Effector CD8-positive, alpha-beta T cell (primary cell): ENCODE results near the gene PTPRN2.
"Not testable (repeated sequence)": the region's sequence is repeated elsewhere in the genome, so short reads cannot be mapped to it uniquely, and the experiment has no call there.

Experiments
- DNase-seq: peaks from one replicate; lab custom pipeline; 2025; lab: John Stamatoyannopoulos, UW

The PTPRN2 gene

DNA sequence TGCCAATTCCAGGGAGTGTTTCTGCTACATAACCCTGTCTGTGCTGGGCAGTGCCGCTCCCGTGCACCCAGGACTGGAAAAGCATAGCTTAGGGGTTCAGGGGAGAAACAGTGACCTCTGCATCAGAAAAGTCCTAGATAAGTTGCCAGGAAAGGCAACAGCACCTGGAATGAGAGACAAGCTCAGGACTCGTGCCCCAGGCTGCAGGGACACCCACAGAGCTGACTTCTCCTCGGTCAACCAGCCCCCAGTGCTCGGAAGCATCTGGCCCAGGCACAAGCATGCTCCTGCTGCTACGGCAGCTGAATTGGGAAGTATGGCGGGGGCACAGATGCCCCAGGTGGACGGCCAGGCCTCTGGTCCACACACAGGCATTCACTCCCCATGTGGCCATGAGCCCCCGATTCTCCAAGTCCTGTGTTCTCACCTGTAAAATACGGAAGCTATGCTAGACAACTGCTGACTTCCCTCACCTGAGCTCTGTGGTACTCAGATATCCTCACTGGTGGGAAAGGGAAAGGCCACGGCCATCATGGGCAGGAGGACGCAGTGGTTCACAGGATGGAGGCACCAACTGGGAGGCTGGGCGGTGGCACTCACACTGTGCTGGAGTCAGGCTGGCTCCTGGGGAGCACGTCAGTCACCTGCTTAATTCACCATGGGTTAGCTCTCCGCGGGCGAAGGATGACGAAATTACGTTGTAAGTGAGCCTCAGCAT lies 220.5 kb downstream of the PTPRN2 start:
- DNase-seq: no peak

DNA sequence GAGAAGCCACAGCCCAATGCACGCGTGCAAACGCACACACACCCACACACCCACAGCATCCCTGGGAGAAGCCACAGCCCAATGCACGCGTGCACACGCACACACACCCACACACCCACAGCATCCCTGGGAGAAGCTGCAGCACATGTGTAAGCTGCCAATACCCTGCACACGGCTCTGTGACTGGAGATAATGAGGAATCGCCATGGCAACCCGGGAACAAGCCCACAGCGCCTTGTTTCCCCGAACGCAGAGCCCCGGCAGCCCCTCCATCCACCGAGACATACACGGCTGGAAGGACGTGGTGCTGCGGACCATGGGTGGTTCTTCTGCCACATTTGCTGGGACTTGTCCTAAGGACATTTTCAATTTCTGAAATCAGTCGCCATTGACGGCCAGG lies 221.3 kb downstream of the PTPRN2 start:
- DNase-seq: no peak

DNA sequence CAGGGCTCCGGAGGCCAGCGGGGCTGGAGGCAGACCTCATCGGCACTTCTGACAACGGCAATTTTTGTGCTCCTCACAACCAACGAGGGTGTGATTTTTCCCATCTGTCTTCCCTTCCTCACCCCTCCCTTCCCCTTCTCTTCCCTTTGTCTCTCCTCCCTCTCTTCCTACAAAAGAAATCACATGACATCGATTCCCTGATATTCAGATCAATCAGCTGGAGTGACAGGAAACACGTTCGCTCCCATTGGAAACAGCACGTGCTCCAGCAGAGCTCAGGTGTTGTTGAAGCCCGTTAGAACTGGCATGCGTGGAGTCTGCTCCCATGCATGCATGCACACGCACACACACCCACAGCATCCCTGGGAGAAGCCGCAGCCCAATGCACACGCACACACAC lies 222.4 kb downstream of the PTPRN2 start:
- DNase-seq: no peak

DNA sequence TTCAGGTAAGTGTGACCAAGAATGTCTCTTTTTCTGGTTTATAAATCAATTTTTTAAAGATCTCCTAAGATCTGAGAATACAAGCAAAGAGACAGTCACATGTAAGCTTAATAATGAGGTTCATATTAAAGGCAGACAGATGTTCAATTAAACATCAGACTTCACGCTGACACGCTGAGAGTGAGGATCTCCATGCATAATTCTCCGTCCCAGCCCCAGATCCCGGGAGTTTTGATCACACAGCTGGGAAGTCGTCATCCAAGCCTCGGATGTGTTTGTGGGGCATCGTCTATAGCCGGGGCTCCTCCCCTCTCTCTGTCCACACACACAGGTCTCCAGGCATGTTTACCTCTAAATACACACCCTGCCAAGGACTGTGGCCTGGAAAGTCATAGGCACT lies 223.2 kb downstream of the PTPRN2 start:
- DNase-seq: no peak

DNA sequence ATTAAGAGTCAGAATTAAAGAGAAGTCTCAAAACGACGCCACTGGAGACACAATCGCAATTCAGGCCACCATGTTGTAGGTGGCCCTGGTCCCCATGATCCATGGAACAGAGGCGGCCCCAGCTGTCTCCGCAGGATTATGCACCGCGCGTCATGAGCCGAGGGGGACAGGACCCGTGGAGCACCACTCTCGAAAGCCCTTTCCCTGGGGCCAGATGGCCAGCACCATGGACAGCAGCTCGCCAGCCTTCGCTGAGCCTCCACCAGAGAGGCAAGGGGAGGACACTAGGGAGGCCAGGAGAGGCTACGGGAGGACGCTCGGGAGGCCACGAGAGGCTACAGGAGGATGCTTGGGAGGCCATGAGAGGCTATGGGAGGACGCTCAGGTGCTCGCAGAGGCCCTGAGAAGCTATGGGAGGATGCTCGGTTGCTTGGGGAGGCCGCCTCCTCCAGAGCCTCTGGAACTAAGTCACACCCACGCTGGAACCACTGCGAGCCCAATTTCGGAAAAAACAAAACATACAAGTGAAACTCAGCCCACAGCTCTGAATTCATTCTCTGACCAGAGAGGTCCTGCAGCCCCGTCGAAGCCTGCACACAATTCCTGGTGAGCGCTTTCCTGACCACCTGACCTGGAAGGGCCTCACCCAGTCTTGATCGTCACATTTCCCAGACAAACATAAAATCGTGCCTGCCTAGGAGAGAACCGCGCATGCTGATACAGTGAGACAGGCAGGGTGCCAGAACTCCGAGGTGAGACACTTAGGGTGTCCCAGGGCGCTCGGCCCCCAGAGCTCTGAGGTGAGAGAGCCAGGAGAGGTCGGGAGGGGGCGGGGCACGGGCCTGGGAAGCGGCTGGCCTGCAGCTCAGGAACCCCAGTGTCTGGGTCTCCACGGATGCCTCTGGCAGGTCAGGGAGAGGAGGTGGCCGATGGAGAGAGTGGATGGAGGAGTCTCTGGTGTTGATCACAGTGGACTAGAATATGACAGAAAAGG lies 224.4 kb downstream of the PTPRN2 start:
- DNase-seq: no peak

DNA sequence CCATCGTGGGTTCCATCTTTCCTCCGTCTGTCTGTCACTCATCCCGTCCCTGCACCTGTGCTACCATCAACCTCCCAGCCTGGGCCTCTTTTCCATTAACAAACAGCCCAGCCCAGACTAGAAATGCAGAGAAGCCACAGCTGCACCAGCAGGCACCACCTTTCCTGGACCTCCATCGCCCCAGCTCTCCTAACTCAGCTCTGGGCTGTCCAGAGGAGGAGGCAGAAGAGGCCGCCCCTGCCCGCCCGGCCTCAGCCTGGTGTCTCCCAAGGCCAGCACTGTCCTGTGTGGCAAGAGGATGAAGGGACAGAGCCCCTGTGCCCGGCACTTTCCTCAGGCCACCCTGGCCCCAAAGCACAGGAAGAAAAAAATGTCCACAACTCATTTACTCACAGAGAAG lies 225.6 kb downstream of the PTPRN2 start:
- no peak for DNase-seq

DNA sequence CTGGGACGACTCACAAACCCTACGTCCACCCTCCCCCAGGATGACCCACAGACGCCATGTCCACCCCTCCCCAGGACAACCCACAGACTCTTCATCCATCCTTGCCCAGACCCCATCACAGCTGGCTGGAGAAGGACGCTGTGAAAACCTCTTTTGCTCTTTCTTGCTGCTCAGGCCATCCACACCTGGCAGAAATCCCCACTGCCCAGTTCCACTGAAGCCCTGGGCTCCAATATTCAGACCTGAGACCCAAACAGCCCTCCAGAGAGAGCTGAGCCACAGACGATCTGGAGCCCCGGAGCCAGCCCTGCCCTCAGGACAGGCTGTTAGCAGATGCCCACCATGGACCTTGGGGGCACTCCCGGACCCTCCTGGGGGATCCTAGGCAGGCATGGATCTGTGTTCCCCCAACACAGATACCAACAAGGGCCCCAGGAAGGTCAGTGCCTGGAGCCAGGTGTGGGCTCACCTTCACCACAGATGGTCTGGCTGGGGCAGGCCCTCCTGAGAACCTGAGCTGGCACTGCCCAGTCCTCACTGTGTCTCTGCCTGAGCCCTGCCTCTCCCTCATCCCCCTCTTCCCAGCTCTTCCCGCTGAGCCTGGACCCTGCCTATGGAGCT lies 226.2 kb downstream of the PTPRN2 start:
- no peak for DNase-seq

DNA sequence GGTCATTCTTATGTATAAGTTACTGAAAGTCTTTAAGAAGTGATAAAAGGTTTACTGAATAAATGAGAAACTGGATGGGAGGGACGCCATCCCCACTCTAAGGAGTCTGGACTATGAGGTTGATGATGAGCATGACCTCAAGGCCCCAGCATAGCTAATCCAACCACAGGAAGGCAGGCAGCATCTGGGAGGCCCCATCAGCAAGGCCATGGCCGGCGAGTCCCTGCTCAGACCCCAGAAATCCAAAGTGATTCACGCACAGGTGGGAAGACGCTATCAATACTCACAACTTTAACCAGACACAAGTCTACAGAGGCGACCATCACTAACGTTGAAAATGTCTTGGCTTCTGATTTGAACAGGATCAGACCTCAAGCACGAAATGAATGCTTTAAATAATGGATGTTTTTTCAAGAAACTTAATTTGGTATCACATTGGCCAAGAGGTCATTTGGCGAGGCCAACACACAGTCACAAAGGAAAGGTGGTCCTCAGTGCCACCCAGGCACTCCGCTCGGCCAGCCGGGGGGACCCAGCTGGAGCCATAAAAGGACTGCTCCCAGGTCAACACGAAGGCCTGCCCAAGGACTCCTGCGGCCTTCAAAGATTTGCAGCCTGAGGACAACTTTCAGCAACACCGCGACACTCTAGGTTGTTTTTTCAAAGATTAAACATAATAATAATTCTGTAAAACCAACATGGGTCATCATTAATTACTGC lies 228.5 kb downstream of the PTPRN2 start:
- DNase-seq: no peak

DNA sequence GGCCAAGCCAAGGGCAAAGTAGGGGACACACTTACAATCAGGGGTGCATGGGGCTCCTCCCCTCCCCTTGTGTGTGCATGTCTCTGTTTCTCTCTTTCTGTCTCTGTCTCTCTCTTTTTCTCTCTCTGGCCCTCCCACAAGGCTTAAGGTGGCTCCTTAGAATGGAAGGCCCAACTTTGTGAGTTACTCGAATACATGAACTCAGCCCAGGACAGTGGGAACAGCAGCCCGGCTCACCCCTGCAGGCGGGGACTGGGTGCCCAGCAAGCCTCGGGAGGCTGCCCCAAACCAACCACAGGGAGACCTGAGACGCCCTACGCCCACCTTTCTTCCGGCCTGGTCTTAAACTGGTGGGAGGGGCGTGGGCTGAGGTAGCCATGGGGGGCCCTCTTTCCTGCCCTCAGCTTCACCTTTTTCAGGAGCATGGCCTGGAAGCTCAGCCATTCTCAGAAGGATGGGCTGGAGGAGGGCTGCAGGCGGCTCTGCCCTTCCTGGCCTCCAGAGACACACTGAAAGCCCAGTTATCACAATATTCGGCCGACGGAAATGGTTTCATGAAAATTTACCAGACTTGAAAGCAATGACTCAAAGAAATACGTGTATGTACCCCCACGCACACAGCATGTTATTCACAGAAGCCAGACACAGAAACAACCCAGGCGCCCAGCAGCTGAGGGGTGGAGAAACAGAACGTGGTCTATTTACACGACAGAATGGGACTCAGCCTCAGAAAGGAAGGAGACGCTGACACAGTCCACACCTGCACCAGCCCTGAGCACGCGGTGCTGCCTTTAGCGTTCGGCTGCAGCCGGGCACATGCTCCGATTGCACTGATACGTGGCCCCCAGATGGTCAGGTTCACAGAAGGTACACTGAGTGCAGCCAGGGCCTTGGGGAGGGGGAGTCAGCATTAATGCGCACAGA lies 229.5 kb downstream of the PTPRN2 start:
- DNase-seq: no peak

DNA sequence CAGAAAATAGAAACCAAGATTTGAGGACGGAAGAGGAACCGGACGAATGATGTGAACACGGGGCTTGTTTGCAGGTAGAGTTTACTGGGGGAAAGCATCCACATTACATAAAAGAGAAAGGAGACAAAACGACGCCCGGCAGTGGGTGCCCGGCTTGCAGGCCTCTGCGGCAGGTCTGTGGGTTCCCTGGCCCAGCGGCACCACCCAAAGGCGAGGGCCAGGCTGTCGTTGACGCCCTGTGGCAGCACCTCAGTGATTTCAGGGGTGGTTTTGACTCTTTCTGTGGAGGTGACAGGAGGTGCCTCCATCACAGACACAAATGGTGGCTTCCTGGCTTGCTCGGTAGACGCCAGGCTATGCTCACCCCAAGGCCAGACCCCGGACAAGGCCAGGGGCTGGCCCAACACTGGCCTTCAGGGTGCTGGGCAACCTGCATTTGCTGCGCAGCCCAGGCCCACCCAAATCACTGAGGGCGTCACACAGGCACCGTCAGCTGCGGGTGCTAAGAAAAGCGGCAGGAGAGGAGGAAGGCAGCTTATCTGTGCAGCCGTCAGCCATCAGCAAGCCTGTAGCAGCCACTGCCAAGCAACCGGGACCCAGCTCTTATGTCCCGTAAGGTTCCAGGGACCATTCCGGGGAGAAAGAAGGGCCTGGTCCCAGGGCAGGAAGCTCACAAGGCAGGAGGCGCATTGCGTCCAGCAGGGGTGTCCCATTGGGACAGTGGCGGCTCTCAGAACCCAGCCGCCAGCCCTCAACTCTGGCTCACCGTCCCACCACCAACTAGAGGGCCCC lies 230.3 kb downstream of the PTPRN2 start:
- no peak for DNase-seq

DNA sequence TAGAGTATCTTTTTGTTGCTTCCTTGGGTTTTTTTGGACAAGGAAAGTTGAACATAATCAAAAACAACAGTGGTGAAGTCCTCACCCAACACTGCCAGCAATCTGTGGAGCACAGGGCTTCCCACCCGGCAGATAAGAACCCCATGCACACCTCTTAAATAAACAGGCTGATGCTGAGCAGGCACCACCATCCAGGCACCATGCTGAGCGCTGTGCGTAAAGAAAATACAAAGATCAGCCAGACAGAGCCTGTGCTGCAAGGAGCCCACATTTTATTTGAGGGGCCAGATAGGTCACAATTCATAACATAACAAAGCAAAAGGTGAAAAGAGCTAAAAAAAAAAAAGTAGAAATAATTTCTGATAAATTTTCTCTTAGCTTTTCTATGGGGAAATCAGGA lies 231.2 kb downstream of the PTPRN2 start:
- no peak for DNase-seq

DNA sequence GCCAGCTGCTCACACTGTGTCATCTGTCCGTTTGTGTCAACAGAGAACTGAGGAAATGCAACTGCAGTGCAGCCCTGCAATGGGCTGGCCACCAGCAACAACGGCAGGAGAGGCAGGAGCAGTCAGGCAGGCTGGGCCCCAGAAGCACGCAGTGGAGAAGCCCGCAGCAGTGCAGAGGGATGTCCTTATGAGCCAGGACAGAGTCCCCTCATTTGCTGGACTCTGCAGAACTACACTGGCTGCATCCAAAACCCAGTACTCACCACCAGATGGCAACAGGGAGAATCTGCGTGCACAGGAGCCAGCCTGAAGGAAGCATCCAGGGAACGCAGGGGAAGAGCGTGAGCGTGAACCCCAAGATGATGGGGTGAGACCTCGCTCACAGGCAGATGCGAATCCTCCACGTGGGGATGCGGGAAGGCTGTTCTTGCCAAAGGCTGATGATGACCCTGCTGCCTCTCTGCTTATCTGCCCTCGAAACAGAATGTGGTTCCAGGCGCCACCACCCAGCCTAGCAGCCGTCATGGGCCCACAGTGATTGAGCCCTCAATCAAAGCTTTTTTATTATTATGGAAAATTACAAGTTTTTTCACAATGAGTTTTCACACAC lies 232.1 kb downstream of the PTPRN2 start:
- no peak for DNase-seq

DNA sequence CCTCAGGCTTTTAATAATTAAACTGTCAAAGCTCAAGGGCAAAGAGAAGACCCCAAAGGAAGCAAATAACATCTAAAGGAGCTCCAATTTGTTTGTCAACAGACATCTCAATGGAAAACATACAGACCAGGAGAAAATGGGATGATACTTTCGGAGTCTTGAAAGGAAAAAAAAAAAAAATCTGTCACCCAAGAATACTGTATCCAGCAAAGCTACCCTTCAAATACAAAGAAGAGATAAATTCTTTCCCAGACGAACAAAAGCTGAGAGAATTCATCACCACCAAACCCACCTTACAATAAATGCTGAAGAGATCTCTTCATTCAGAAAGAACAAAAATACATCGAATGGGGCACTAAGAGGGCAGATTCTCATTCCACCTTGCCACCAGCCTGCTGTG lies 232.8 kb downstream of the PTPRN2 start:
- DNase-seq: no peak

DNA sequence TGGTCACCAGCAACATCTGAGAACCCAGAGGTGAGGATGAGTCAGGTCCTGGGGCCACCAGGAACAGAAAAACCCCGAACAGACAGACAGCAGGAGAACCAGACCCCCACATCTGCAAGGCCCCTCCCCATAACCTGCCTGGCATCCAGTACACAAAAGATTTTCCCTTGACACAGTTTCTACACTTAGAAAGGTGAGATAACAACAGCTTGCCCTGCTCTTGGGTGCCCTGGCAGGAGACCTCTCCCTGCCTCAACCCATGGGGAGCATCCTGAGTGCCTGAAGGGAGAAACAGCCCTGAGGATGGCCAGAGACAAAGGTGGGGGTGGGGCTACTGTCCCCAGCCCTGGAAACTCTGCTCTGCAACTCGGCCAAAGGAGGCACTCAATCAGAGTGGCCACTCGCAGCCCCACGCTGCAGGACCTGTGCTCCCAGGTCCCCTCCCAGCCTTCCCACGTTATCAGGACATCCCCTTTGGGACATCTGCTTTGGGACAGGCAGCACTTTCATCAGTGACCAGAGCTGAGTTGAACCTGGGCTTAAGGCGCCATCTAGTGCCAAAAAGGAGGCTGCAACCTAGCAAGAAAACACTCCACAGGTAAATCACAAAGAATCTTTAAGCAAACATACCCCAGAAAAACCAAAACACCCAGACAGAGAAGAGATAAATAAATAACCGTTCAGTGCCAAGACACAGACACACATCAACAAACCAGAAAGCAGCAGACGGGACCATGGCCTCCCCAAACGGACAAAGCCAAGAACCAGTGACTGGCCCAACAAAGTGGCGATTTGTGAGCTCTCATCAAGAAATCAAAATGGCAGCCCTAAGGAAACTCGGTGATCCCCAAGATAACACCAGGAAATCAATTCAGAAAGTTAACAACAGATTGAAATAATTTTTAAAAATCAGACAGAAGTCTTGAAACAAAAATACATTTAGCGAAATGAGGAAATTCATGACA lies 233.7 kb downstream of the PTPRN2 start:
- DNase-seq: no peak

DNA sequence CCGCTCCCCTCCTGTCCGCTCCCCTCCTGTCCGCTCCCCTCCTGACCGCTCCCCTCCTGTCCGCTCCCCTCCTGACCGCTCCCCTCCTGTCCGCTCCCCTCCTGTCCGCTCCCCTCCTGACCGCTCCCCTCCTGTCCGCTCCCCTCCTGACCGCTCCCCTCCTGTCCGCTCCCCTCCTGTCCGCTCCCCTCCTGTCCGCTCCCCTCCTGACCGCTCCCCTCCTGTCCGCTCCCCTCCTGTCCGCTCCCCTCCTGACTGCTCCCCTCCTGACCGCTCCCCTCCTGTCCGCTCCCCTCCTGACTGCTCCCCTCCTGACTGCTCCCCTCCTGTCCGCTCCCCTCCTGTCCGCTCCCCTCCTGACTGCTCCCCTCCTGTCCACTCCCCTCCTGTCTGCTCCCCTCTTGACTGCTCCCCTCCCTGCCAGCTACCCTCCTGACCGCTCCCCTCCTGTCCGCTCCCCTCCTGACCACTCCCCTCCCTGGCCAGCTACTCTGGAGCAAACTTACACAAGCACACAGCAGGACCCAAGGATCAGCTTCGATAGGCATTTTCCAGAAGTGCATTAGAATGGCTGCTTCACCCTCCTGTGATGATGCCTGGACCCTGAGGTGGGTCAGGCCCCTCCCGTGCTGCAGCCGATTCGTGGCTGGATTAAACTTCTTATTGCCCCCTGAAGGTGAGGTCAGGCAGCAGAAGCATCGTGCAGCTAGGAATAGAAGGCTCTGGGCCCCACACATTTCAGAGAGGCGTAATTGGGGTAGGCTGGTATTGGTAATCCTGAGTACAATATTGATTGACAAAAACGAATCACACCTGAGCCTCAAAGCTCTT lies 235.5 kb downstream of the PTPRN2 start:
- not testable (repeated sequence) for DNase-seq

DNA sequence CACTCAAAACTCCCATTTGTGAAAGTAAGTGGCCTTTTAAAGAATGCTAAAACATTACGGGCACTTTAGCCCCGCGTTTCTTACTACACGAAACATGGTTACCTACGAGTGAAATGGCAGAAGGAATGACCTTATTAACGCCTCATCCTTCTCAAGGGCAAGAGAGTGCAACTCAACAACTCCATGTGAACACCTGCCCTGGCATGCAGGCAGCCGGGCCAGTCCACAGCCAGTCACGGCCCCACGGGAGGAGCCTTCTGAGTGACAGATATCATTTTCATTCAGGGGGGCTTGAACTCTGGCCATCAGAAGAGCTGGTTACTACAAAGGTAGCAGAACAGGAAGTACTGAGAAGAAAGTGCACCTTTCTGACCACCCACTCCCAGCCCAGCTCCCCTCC lies 236.1 kb downstream of the PTPRN2 start:
- no peak for DNase-seq

DNA sequence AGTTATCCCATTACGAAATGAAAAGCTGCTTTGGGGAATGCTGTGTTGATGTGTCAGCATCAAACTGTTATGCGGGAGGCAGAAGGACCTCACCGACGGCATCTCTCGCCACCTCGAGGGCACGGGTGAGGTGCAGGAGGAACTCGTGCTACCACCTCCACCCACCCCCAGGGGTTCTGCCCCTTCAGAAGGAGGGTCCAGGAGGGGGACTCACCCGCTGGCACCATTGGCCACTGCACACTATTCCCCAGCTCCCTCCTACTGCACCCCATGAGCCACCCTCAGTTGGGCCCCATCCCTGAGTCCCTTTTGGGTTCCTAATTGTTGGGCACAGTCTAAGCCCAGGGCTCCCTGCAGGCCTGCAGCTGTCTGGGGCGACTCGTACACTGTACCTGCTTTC lies 236.6 kb downstream of the PTPRN2 start:
- no peak for DNase-seq
